KBM-7 (cell line): ENCODE results near the gene TMEM30A.

ENCODE experiments used
- DNase-seq: peaks from one replicate; pipeline ENCODE4 v3.0.0-alpha.2; 2015
- in situ Hi-C: fragments of 300-500 bp; cut with MboI; formaldehyde crosslinking; loops from 2 replicates; pipeline ENCODE4 v1.14.3; 2020; ENCODE audit warnings: low sequenced_read_pairs, low pct_unique_long_range_greater_than_20kb, mixed read lengths

Gene TMEM30A

GRCh38 chr6:75204959-75205775 is 79.4 kb downstream of the TMEM30A start:
- DNase-seq: no peak
- in situ Hi-C loops: no loop called here

GRCh38 chr6:75204217-75204958 is 80.2 kb downstream of the TMEM30A start:
- in situ Hi-C loops: no loop called here
- DNase-seq: peak; percentile 51

GRCh38 chr6:75203721-75204120 is 80.9 kb downstream of the TMEM30A start:
- in situ Hi-C loops: no loop called here
- DNase-seq: no peak
